Right lobe of liver (tissue), 6 donors: ENCODE measurements around the gene DDX60. TPM values are rescaled to one million over a fixed set of nuclear protein-coding genes. Genes with fewer than 3 reads are reported as not detected.

ENCODE experiments used
- ATAC-seq, 4 donors: fragments of 200-7000 bp; cut with Tn5 transposase; one replicate each; pipeline ENCODE4 v1.9.1; 2020; ENCODE audit warnings: mild to moderate bottlenecking in 4 of 4, moderate library complexity in 4 of 4
- DNase-seq, 3 donors: peaks; one replicate each; pipeline ENCODE4 v3.0.0-alpha.2; 2020
- H3K27ac ChIP-seq, 3 donors: fragments of 200-600 bp; one replicate each; pipeline ENCODE4 v1.8.0; 2022
- H3K27me3 ChIP-seq, 2 donors: fragments of 200-600 bp; one replicate each; pipeline ENCODE4 v1.8.0; 2022
- H3K36me3 ChIP-seq, 4 donors: fragments of 200-600 bp; sonication (generic) in 1 of 4; one replicate each; pipeline versions ENCODE4 v1.5.1 to v1.8.0; 2017 to 2022; ENCODE audit warnings: control low read depth in 1 of 4
- H3K4me1 ChIP-seq, 4 donors: fragments of 200-600 bp; sonication (generic) in 1 of 4; one replicate each; pipeline versions ENCODE4 v1.5.1 to v1.8.0; 2017 to 2022; ENCODE audit warnings: control low read depth in 1 of 4
- H3K4me3 ChIP-seq, 3 donors: fragments of 200-600 bp; one replicate each; pipeline ENCODE4 v1.8.0; 2022
- H3K9me3 ChIP-seq, 4 donors: fragments of 200-600 bp; sonication (generic) in 1 of 4; one replicate each; pipeline versions ENCODE4 v1.5.1 to v1.8.0; 2017 to 2022; ENCODE audit warnings: control low read depth in 1 of 4
- CTCF ChIP-seq, 4 donors: fragments of 200-600 bp in 3 of 4; fragments of 450-650 bp in 1 of 4; IDR thresholded peaks; one replicate each; pipeline versions ENCODE4 v1.5.1 to v1.8.0; 2016 to 2022; ENCODE audit warnings: antibody characterized with exemption in 4 of 4, mild to moderate bottlenecking in 2 of 4
- POLR2A ChIP-seq: fragments of 450-650 bp; IDR thresholded peaks from one replicate; pipeline ENCODE4 v1.6.1; 2017; ENCODE audit warnings: antibody characterized with exemption, mild to moderate bottlenecking
- WGBS: methylation state at CpG from one replicate; pipeline ENCODE4 v1.1.6; 2018; ENCODE audit warnings: low coverage, low lambda C conversion rate; ENCODE audit not compliant: insufficient coverage; ENCODE audit errors: missing lambda C conversion rate; 5-methylcytosine and 5-hydroxymethylcytosine counted together
- intact Hi-C, 2 donors: fragments of 100-400 bp; cut with DNase I; formaldehyde crosslinking; loops; one replicate each; pipeline versions ENCODE4 v1.11.2 to v1.14.1; 2022
- total RNA-seq, 6 experiments: library from RNA; depleted of rRNA in 2 of 6; stranded (reverse); fragments of >200 nt in 2 of 6; fragmentation: NEBNext Ultra II Directional in 3 of 6; extraction: Animal tissue kit (Norgen Biotek cat#: 25700) in 3 of 6; gene quantifications; one replicate each; pipeline versions ENCODE4 v1.1.0 to v1.2.4, GENCODE V29; 2016 to 2023
- donor health status: DM: no; HTN: yes; CAD: no.
- donor health status: DM: no; HTN: no; CAD: no.
- donor health status: DM: no; HTN: no; CAD: no.
- donor health status: DM: no; HTN: yes; CAD: no.
- donor health status: DM: no; HTN: yes; CAD: no.

The DDX60 gene
- total RNA-seq, 6 experiments from 2014 or later, result 5.6 to 15.8 (median 10.6) TPM

DNA sequence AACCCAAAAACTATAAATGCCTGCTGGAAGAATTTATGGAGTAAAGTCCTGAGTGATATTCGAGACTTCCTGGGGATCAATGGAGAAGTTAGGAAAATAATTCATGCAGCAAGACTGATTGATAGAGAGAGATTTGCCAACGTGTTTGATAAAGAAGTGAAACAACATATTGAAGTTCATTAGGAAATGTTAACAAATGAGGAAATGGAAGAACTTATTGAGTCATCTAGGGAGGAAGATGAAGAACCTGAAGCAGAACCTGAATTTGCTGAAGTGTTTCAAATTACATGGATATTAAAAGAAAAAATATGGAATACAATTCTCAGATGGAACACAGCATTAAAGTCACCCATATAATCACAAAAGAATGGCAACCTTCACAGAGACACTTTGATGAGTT lies 39.0 kb downstream of the DDX60 start:
- H3K4me3 ChIP-seq, result no peak overlapping the region
- no peaks in the 10 kb centered on the region for H3K9me3 ChIP-seq
- intact Hi-C loops, result no loop called here
- H3K4me1 ChIP-seq, result no peaks in the 10 kb centered on the region
- ATAC-seq, result no peak
- TF ChIP-seq POLR2A (no peak), CTCF (IDR thresholded peaks at IDR 0.05) (no peak)
- no peak overlapping the region for H3K27ac ChIP-seq
- 74% methylated on average over 2 of the region's 2 CpGs for WGBS
- DNase-seq, result no peak
- peaks cover 0 to 10% (median 1%) of the 10 kb centered on the region in 4 donors for H3K36me3 ChIP-seq
- H3K27me3 ChIP-seq, result no peaks in the 10 kb centered on the region

DNA sequence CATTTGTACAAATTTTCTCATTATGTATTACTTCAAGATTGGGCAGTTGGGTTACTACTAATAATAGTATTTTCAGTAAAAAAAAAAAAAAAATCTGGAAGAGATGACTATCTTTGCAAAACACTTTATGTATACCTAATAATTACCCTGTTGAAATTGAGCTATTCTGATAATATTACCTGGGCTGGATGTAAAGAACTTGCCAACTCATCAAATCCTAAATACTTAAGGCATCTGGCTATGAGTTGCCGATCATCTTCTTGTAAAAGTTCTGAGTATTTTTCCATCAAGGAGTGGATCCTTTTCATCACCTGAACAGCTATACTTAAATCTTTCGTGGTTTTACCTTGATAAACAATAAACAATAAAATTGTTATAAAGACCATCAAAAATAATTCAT lies 42.7 kb downstream of the DDX60 start:
- ATAC-seq (no peak), DNase-seq (no peak)
- H3K4me3 ChIP-seq, result no peak overlapping the region
- no peaks in the 10 kb centered on the region for H3K9me3 ChIP-seq
- 82% methylated on average over 2 of the region's 2 CpGs for WGBS
- H3K27me3 ChIP-seq, result no peaks in the 10 kb centered on the region
- no peak overlapping the region for H3K27ac ChIP-seq
- intact Hi-C loops, result no loop called here
- TF ChIP-seq POLR2A, result no peak
- TF ChIP-seq CTCF (IDR thresholded peaks at IDR 0.05), result no peak
- no peaks in the 10 kb centered on the region for H3K4me1 ChIP-seq
- H3K36me3 ChIP-seq, result peaks cover 0 to 24% (median 1%) of the 10 kb centered on the region in 4 donors

DNA sequence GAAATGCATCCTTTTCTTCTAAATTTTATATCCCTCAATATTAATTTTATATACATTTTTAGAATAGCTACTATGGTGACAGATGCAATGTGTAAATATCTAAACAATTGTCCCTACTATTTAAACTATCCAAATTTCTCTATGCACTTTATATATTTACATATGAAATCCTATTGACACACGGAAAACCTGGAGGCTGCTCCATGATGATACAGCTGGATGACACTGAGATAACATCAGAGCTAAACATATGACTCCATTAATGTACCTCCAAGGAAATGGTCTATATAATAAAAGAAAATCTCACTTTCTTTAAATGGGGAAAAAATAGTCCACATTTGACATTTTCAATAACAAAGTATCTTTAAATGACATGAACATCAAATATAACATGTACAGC lies 43.7 kb downstream of the DDX60 start:
- Histone ChIP-seq H3K27me3 (no peaks in the 10 kb centered on the region), H3K4me1 (no peaks in the 10 kb centered on the region), H3K27ac (no peak overlapping the region), H3K4me3 (no peak overlapping the region), H3K9me3 (no peaks in the 10 kb centered on the region), H3K36me3 (peaks cover 0 to 14% (median 1%) of the 10 kb centered on the region in 4 donors)
- DNase-seq (no peak), ATAC-seq (no peak)
- no peak for TF ChIP-seq POLR2A
- TF ChIP-seq CTCF (IDR thresholded peaks at IDR 0.05), result no peak
- intact Hi-C loops, result no loop called here
- 78% methylated on average over 1 of the region's 1 CpG for WGBS

DNA sequence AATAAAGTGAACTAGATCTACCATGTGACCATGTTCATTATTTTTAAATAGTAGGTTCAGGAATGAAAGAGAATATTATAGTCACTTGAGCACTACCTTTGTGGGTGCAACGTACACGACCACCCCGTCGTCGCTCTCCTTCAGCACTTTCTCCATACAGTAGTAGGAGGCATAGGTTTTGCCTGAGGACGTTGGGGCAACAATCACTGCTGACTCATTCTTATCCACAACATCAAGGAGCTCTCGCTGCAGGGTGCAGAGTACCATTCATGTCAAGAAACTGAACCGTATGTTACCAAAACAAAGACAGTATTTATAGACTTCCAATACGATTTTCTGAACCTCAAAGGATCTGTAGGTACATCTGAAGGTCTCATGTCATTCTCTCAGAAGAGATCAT lies 44.7 kb downstream of the DDX60 start:
- peaks cover 0 to 14% (median 0%) of the 10 kb centered on the region in 4 donors for H3K36me3 ChIP-seq
- no peak overlapping the region for H3K27ac ChIP-seq
- no peak for DNase-seq
- no peaks in the 10 kb centered on the region for H3K4me1 ChIP-seq
- no peak for ATAC-seq
- no peak overlapping the region for H3K4me3 ChIP-seq
- no peaks in the 10 kb centered on the region for H3K27me3 ChIP-seq
- 96% methylated on average over 9 of the region's 9 CpGs for WGBS
- no peaks in the 10 kb centered on the region for H3K9me3 ChIP-seq
- intact Hi-C loops, result no loop called here
- TF ChIP-seq POLR2A (no peak), CTCF (IDR thresholded peaks at IDR 0.05) (no peak)

DNA sequence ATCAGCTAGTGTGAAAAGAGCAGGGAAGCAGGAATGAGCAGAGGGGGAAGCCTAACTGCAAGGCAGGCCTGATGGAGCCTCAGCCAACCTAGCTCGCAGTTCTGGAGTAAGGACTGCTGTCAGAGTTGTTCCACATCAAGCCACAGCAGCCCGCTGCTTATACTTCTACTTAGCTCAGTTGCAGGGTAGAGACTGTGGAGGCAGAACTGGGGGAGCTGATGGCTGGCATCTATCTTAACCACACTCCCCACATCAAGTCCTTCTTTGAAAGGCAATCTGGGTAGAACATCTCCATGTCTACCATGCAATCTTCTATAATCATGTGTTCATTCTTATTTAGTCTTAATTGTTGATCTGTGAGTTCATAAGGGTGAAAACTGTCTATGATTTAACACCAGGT lies 46.1 kb downstream of the DDX60 start:
- Histone ChIP-seq H3K9me3 (no peaks in the 10 kb centered on the region), H3K4me1 (no peaks in the 10 kb centered on the region), H3K4me3 (no peak overlapping the region), H3K27me3 (no peaks in the 10 kb centered on the region), H3K27ac (no peak overlapping the region), H3K36me3 (peaks cover 0 to 14% (median 3%) of the 10 kb centered on the region in 4 donors)
- intact Hi-C loops, result no loop called here
- ATAC-seq, result no peak
- 100% methylated on average over 1 of the region's 2 CpGs for WGBS
- DNase-seq, result no peak
- TF ChIP-seq POLR2A, result no peak
- no peak for TF ChIP-seq CTCF (IDR thresholded peaks at IDR 0.05)
